ENCODE results near the gene MRPL32. TPM values are rescaled to one million over a fixed set of nuclear protein-coding genes. Genes with fewer than 3 reads are reported as not detected.

Gene MRPL32
- total and polyA plus RNA-seq, 2 of the 13 experiments (the other 11 are each of a cell fraction or from before 2014, with no cell fraction given), result 39.0 to 81.2 TPM

GRCh38 chr7:42911454-42912447 is 20.4 kb upstream of the MRPL32 start, which contains the start of gene C7orf25 (continued):
- no peak for TF ChIP-seq AFF4 (CRISPR knock-in tag; IDR thresholded peaks at IDR 0.05)
- no peak for TF ChIP-seq ZNF646 (CRISPR knock-in tag; IDR thresholded peaks at IDR 0.05)
- TF ChIP-seq FOXP1 (IDR thresholded peaks at IDR 0.05), result no peak
- TF ChIP-seq FOXP1 (CRISPR knock-in tag; IDR thresholded peaks at IDR 0.05), result no peak
- TF ChIP-seq ZNF572 (CRISPR knock-in tag; IDR thresholded peaks at IDR 0.05), result no peak
- TF ChIP-seq TBP (CRISPR knock-in tag; IDR thresholded peaks at IDR 0.05), result no peak
- 0 out of 2 replicates have a peak, but pooled peaks have one; percentile 26 for TF ChIP-seq DR1 (CRISPR knock-in tag; IDR thresholded peaks at IDR 0.05)
- no peak for TF ChIP-seq SRF (IDR thresholded peaks at IDR 0.05; ENCODE audit: low read depth, low read length)
- no peak for TF ChIP-seq TAF15 (IDR thresholded peaks at IDR 0.05; ENCODE audit: low read depth, low read length, poor library complexity, severe bottlenecking)
- TF ChIP-seq ZMYM2 (CRISPR knock-in tag; IDR thresholded peaks at IDR 0.05), result no peak
- TF ChIP-seq, protein P1, sequence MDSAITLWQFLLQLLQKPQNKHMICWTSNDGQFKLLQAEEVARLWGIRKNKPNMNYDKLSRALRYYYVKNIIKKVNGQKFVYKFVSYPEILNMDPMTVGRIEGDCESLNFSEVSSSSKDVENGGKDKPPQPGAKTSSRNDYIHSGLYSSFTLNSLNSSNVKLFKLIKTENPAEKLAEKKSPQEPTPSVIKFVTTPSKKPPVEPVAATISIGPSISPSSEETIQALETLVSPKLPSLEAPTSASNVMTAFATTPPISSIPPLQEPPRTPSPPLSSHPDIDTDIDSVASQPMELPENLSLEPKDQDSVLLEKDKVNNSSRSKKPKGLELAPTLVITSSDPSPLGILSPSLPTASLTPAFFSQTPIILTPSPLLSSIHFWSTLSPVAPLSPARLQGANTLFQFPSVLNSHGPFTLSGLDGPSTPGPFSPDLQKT (CRISPR knock-in tag; IDR thresholded peaks at IDR 0.05; ENCODE audit: borderline replicate concordance), result no peak
- TF ChIP-seq ZNF562 (CRISPR knock-in tag; IDR thresholded peaks at IDR 0.05; ENCODE audit: borderline replicate concordance), result no peak
- TF ChIP-seq, protein P2, sequence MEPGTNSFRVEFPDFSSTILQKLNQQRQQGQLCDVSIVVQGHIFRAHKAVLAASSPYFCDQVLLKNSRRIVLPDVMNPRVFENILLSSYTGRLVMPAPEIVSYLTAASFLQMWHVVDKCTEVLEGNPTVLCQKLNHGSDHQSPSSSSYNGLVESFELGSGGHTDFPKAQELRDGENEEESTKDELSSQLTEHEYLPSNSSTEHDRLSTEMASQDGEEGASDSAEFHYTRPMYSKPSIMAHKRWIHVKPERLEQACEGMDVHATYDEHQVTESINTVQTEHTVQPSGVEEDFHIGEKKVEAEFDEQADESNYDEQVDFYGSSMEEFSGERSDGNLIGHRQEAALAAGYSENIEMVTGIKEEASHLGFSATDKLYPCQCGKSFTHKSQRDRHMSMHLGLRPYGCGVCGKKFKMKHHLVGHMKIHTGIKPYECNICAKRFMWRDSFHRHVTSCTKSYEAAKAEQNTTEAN (CRISPR knock-in tag; conservative IDR thresholded peaks at IDR 0.05), result no peak; the same call in none of the 2 replicates
- TF ChIP-seq CREM (IDR thresholded peaks at IDR 0.05), result peak; percentile 40; the same call in 1 of the 2 replicates
- no peak for TF ChIP-seq CREM (CRISPR knock-in tag; IDR thresholded peaks at IDR 0.05)
- TF ChIP-seq ZNF616 (CRISPR knock-in tag; IDR thresholded peaks at IDR 0.05; ENCODE audit: low read depth), result peak; percentile 81; the same call in 1 of the 2 replicates
